ENCODE results near the gene TFE3. TPM values are rescaled to one million over a fixed set of nuclear protein-coding genes. Genes with fewer than 3 reads are reported as not detected.

The TFE3 gene
- total and polyA plus RNA-seq, 10 of the 15 experiments (the other 5 are each of a cell fraction or from before 2014, with no cell fraction given): 3.5 to 20.4 (median 11.6) TPM

- Histone ChIP-seq H3K27me3 (replicated peaks in 1 of 2; ENCODE audit: control insufficient read depth in 2 of 2, insufficient read depth in 2 of 2, low read length in 1 of 2) (no peaks in the 10 kb centered on the region), H3K36me3 (ENCODE audit: control insufficient read depth in 2 of 2, insufficient read depth in 2 of 2, low read length in 1 of 2) (no peaks in the 10 kb centered on the region), H2AFZ (ENCODE audit: control insufficient read depth, low read depth, low read length) (no peak overlapping the region), H3K4me2 (ENCODE audit: control insufficient read depth, insufficient read depth) (no peak overlapping the region), H4K20me1 (ENCODE audit: control insufficient read depth, insufficient read depth) (no peaks in the 10 kb centered on the region), H3K4me3 (no peak overlapping the region), H3K9ac (ENCODE audit: control insufficient read depth, insufficient read depth, low read length) (no peak overlapping the region), H3K79me2 (ENCODE audit: control insufficient read depth, insufficient read depth, low read length) (no peaks in the 10 kb centered on the region), H3K4me1 (ENCODE audit: control insufficient read depth, insufficient read depth, low read length) (no peaks in the 10 kb centered on the region), H3K9me3 (replicated peaks; ENCODE audit: control insufficient read depth, insufficient read depth, low read length) (no peaks in the 10 kb centered on the region), H3K27ac (ENCODE audit: control insufficient read depth, insufficient read depth) (no peak overlapping the region)
- FAIRE-seq (no peak), DNase-seq (ENCODE audit: low read depth, low spot score) (no peak), ATAC-seq (no peak)
- no TSS peak for BruUV-seq (replicated peaks)
- SMC1A ChIA-PET (ENCODE audit: uncharacterized antibody, unreplicated experiment): no interaction called here
- POLR2A ChIA-PET: no interaction called here
- TF ChIP-seq MYC (IDR thresholded peaks at IDR 0.05; ENCODE audit: insufficient read depth, insufficient read length, insufficient replicate concordance, low read length, severe bottlenecking) (no peak), HDGF (IDR thresholded peaks at IDR 0.05) (no peak), RAD51 (IDR thresholded peaks at IDR 0.05) (no peak), DPF2 (IDR thresholded peaks at IDR 0.05) (no peak), LARP7 (IDR thresholded peaks at IDR 0.05) (no peak), MAX (IDR thresholded peaks at IDR 0.05; ENCODE audit: low read depth, low read length) (no peak), ZBTB40 (IDR thresholded peaks at IDR 0.05; ENCODE audit: borderline replicate concordance) (no peak), HSF1 (IDR thresholded peaks at IDR 0.05; ENCODE audit: low read depth, low read length) (no peak), STAT3 (IDR thresholded peaks at IDR 0.05; ENCODE audit: low read depth, low read length) (no peak), EED (IDR thresholded peaks at IDR 0.05; ENCODE audit: low read depth) (no peak), NR2C2 (IDR thresholded peaks at IDR 0.05; ENCODE audit: borderline replicate concordance, control insufficient read depth, insufficient read length, low read depth) (no peak), EZH2 (IDR thresholded peaks at IDR 0.05; ENCODE audit: borderline replicate concordance, control insufficient read depth, low read depth, low read length) (no peak), BHLHE40 (IDR thresholded peaks at IDR 0.05; ENCODE audit: borderline replicate concordance in 1 of 2, low read depth in 2 of 2, low read length in 1 of 2) (no peak), SMAD1 (IDR thresholded peaks at IDR 0.05; ENCODE audit: low read depth, partially characterized antibody) (no peak)
- WGBS (ENCODE audit: insufficient coverage, insufficient replicate concordance, low lambda C conversion rate, missing lambda C conversion rate): 61% methylated on average over 9 of the region's 9 CpGs
- RAD21 ChIA-PET (ENCODE audit: unreplicated experiment): no interaction called here
- intact Hi-C loops (cut with micrococcal nuclease; ENCODE audit: unreplicated experiment): no loop called here
- in situ Hi-C loops (cut with MboI): no loop called here
- CTCF ChIA-PET: no interaction called here
Measured at GRCh38 chrX:49066690-49067089, 23.5 kb upstream of the TFE3 start.

Measured in GM12878 (cell line).